Uterus (tissue), 4 donors: ENCODE results near the gene FCHSD2. TPM values are rescaled to one million over a fixed set of nuclear protein-coding genes. Genes with fewer than 3 reads are reported as not detected.
A peak's percentile ranks its signal among the peaks of the same experiment; 100 is the strongest.
"Not testable (repeated sequence)": the region's sequence is repeated elsewhere in the genome, so short reads cannot be mapped to it uniquely, and the experiment has no call there.

ENCODE experiments used
- DNase-seq, 2 donors: peaks; one replicate each; pipeline ENCODE4 v3.0.0-alpha.2; 2019 to 2020
- H3K27ac ChIP-seq, 2 donors: fragments of 200-600 bp; sonication (generic); 1 replicate in 1 of 2; 2 replicates in 1 of 2; pipeline ENCODE4 v1.5.1; 2016 to 2018
- H3K27me3 ChIP-seq, 2 donors: fragments of 200-600 bp; sonication (generic); one replicate each; pipeline ENCODE4 v1.5.1; 2018 to 2019; ENCODE audit warnings: control low read depth in 1 of 2
- H3K36me3 ChIP-seq, 2 donors: fragments of 200-600 bp; sonication (generic); one replicate each; pipeline ENCODE4 v1.5.1; 2019; ENCODE audit warnings: control low read depth in 1 of 2
- H3K4me1 ChIP-seq, 2 donors: fragments of 200-600 bp; sonication (generic); one replicate each; pipeline ENCODE4 v1.5.1; 2018 to 2019; ENCODE audit warnings: control low read depth in 1 of 2
- H3K4me3 ChIP-seq, 2 donors: fragments of 200-600 bp; sonication (generic); 1 replicate in 1 of 2; 2 replicates in 1 of 2; pipeline ENCODE4 v1.5.1; 2018 to 2019; ENCODE audit warnings: mild to moderate bottlenecking in 1 of 2
- H3K9me3 ChIP-seq, 2 donors: fragments of 200-600 bp; sonication (generic); one replicate each; pipeline ENCODE4 v1.5.1; 2019; ENCODE audit warnings: control low read depth in 1 of 2
- POLR2A ChIP-seq, 2 donors: fragments of 450-650 bp; IDR thresholded peaks; one replicate each; pipeline ENCODE4 v1.6.1; 2016; ENCODE audit warnings: antibody characterized with exemption in 2 of 2, mild to moderate bottlenecking in 1 of 2, moderate library complexity in 1 of 2
- intact Hi-C: fragments of 100-400 bp; cut with DNase I; formaldehyde crosslinking; loops from one replicate; pipeline ENCODE4 v1.15.1; 2023; ENCODE audit warnings: low total_unique reads
- total RNA-seq, 4 donors: library from RNA; depleted of rRNA in 3 of 4; stranded (reverse); fragments of >200 nt in 3 of 4; gene quantifications; one replicate each; pipeline versions ENCODE4 v1.1.0 to v1.2.4, GENCODE V29; 2014 to 2023
- TF ChIP-seq, protein P1 (sequence below), 4 experiments: fragments of 200-600 bp in 2 of 4; fragments of 450-650 bp in 2 of 4; sonication (generic) in 2 of 4; IDR thresholded peaks; one replicate each; pipeline ENCODE4 v1.5.1; 2016 to 2019; ENCODE audit warnings: antibody characterized with exemption in 4 of 4, mild to moderate bottlenecking in 2 of 4, moderate library complexity in 1 of 4
- donor health status: DM: yes; HTN: yes; CAD: no.

Gene FCHSD2
- total RNA-seq, 4 donors from 2014 or later, result 13.6 to 73.9 (median 27.7) TPM

DNA sequence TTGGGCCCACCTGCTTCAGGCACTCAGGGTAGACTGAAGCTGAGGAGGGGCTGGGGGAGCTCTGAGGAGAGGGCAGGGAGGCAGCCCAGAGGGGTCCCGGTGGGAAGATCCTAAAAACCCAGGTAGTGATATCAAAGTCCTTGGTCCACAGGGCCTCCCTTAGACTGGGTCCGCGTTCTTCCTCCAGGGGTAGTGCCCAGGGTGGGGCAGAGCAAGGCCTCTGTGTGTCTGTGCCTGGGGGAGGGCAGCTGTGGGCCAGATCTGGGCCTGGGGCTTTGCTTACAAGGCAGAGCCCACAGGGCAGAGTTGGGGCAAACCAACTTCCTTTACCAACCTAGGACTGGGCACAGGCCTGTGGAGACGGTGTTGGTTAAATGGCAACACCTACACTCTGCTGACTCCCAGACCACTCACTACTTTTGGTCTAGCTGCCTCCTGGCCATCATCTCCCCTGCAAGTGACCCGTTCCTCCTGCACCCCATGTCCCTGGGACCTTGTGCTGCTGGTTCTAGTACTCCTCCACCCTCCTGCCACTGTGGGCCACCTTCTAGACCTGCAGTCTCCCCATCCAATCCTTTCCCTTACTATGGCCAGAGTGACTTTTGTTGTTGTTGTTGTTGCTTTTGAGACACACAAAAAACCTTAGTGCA lies 312.1 kb downstream of the FCHSD2 start:
- TF ChIP-seq, protein P1, sequence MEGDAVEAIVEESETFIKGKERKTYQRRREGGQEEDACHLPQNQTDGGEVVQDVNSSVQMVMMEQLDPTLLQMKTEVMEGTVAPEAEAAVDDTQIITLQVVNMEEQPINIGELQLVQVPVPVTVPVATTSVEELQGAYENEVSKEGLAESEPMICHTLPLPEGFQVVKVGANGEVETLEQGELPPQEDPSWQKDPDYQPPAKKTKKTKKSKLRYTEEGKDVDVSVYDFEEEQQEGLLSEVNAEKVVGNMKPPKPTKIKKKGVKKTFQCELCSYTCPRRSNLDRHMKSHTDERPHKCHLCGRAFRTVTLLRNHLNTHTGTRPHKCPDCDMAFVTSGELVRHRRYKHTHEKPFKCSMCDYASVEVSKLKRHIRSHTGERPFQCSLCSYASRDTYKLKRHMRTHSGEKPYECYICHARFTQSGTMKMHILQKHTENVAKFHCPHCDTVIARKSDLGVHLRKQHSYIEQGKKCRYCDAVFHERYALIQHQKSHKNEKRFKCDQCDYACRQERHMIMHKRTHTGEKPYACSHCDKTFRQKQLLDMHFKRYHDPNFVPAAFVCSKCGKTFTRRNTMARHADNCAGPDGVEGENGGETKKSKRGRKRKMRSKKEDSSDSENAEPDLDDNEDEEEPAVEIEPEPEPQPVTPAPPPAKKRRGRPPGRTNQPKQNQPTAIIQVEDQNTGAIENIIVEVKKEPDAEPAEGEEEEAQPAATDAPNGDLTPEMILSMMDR (IDR thresholded peaks at IDR 0.05), result no peak
- TF ChIP-seq POLR2A (IDR thresholded peaks at IDR 0.05), result no peak
- no peak for DNase-seq
- no peaks in the 10 kb centered on the region for H3K36me3 ChIP-seq
- intact Hi-C loops, result loop anchor here (5.0 kb wide), 1 partner anchor 347 kb away; no protein-coding TSS in a partner anchor
- H3K4me1 ChIP-seq, result peaks cover 0 to 11% of the 10 kb centered on the region in 2 donors
- H3K27me3 ChIP-seq, result no peaks in the 10 kb centered on the region
- H3K27ac ChIP-seq, result no peak overlapping the region
- no peak overlapping the region for H3K4me3 ChIP-seq
- H3K9me3 ChIP-seq, result no peaks in the 10 kb centered on the region

DNA sequence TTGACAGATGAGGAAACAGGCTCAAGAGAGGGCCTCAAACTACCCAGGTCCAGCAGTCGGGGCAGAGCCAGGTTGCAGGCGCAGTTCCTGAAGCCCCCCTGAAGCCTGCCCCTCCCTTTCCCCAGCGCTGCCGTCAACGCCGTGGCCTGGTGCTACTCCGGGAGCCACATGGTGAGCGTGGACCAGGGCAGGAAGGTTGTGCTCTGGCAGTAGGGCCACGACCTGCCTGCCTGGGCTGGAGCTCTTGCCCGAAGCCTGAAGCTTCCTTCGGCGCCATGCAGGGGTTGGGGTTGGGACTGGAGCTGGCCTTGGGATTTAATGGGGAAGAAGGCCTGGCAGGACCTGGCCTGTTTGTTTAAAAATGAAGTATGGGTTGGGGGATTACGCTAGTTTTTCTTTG lies 312.9 kb downstream of the FCHSD2 start:
- Histone ChIP-seq H3K4me1 (peaks cover 0 to 8% of the 10 kb centered on the region in 2 donors), H3K27ac (no peak overlapping the region), H3K9me3 (no peaks in the 10 kb centered on the region), H3K36me3 (no peaks in the 10 kb centered on the region), H3K4me3 (no peak overlapping the region), H3K27me3 (no peaks in the 10 kb centered on the region)
- intact Hi-C loops, result no loop called here
- DNase-seq, result no peak
- TF ChIP-seq POLR2A (IDR thresholded peaks at IDR 0.05), result no peak
- TF ChIP-seq, protein P1 (IDR thresholded peaks at IDR 0.05), result no peak

DNA sequence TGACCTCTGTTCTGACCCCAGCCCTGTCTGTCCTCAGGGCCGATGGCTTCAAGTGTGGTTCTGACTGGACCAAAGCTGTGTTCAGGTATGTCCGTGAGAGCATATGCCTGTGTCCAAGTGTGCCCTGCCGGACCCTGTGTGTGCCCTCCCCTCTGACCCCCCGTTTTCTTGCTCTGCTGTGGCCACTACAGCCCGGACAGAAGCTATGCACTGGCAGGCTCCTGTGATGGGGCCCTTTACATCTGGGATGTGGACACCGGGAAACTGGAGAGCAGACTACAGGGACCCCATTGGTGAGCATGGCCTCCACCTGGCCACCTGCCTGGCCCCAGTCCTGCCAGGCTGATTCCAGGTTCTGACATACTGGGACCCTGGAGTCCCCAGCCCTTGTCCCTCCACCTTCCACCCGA lies 313.4 kb downstream of the FCHSD2 start:
- Histone ChIP-seq H3K4me3 (no peak overlapping the region), H3K4me1 (peaks cover 0 to 5% of the 10 kb centered on the region in 2 donors), H3K27ac (no peak overlapping the region), H3K9me3 (no peaks in the 10 kb centered on the region), H3K36me3 (no peaks in the 10 kb centered on the region), H3K27me3 (no peaks in the 10 kb centered on the region)
- TF ChIP-seq POLR2A (IDR thresholded peaks at IDR 0.05), result no peak
- TF ChIP-seq, protein P1 (IDR thresholded peaks at IDR 0.05), result no peak
- DNase-seq, result no peak
- intact Hi-C loops, result no loop called here

DNA sequence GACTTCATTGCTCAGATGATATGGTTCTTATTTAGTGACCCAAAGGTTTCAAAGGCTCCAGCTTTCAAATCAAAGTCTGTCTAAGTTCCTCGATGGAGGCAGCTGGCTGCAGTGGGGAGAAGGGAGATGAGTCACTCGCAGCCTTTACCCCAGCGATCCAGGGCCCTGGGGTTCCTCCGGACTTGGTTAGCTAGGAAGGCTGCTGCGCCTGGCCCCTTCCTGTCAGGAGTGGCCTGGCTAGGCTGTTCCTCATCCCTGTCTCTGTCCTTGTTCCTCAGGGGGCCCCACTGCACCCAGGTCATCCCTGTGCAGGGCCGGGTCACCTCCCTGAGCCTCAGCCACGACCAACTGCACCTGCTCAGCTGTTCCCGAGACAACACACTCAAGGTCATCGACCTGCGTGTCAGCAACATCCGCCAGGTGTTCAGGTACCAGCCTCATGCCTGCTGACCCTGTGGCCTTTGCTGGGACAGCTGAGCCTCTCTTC lies 314.0 kb downstream of the FCHSD2 start:
- Histone ChIP-seq H3K4me1 (peaks cover 0 to 5% of the 10 kb centered on the region in 2 donors), H3K27me3 (no peaks in the 10 kb centered on the region), H3K4me3 (no peak overlapping the region), H3K36me3 (no peaks in the 10 kb centered on the region), H3K27ac (peak overlapping the region; percentile 30 to 49), H3K9me3 (no peaks in the 10 kb centered on the region)
- TF ChIP-seq POLR2A (IDR thresholded peaks at IDR 0.05), result no peak
- TF ChIP-seq, protein P1 (IDR thresholded peaks at IDR 0.05), result no peak
- intact Hi-C loops, result no loop called here
- DNase-seq, result peak in 1 of 2 donors; percentile 24

DNA sequence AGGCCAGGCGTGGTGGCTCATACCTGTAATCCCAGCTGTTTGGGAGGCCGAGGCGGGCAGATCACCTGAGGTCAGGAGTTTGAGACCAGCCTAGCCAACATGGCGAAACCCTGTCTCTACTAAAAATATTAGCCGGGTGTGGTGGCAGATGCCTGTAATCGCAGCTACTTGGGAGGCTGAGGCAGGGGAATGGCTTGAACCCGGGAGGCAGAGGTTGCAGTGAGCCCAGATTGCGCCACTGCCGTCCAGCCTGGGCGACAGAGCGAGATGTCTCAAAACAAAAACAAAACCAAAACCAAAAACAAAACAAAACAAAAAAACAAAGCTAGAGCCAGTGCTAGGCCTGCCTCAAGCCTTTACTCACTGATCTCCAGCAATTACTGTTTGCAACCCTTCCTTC lies 314.5 kb downstream of the FCHSD2 start:
- DNase-seq, intact Hi-C loops, H3K9me3 ChIP-seq, H3K27me3 ChIP-seq, H3K4me1 ChIP-seq, H3K36me3 ChIP-seq, H3K4me3 ChIP-seq: not testable (repeated sequence)
- peak overlapping the region; percentile 30 to 49 for H3K27ac ChIP-seq
